ENCODE results near the gene CRB1.

The CRB1 gene

GRCh38 chr1:197351821-197352440, 83.9 kb downstream of the CRB1 start:
- no peak for DNase-seq

GRCh38 chr1:197355248-197355995, 87.4 kb downstream of the CRB1 start:
- DNase-seq: no peak

GRCh38 chr1:197356723-197357533, 88.9 kb downstream of the CRB1 start:
- DNase-seq: no peak

GRCh38 chr1:197358959-197359358, 90.9 kb downstream of the CRB1 start:
- no peak for DNase-seq

- DNase-seq: no peak
These were observed 92.0 kb downstream of the CRB1 start for GRCh38 chr1:197360068-197360467.

- no peak for DNase-seq
These were observed 94.8 kb downstream of the CRB1 start for GRCh38 chr1:197362871-197363270.

- no peak for DNase-seq
These were observed 95.8 kb downstream of the CRB1 start for GRCh38 chr1:197363855-197364254.

GRCh38 chr1:197366996-197367395, 98.9 kb downstream of the CRB1 start:
- DNase-seq: no peak

- DNase-seq: no peak
These were observed 99.6 kb downstream of the CRB1 start for GRCh38 chr1:197367627-197368026.

GRCh38 chr1:197374428-197374827, 106.4 kb downstream of the CRB1 start:
- no peak for DNase-seq

- DNase-seq: no peak
These were observed 116.4 kb downstream of the CRB1 start for GRCh38 chr1:197384471-197384870.

- DNase-seq: no peak
These were observed 120.7 kb downstream of the CRB1 start for GRCh38 chr1:197388801-197389200.

- no peak for DNase-seq
These were observed 122.8 kb downstream of the CRB1 start for GRCh38 chr1:197390856-197391255.

GRCh38 chr1:197391303-197392226, 123.5 kb downstream of the CRB1 start:
- DNase-seq: no peak

GRCh38 chr1:197392541-197392940, 124.5 kb downstream of the CRB1 start:
- DNase-seq: no peak

- no peak for DNase-seq
These were observed 125.1 kb downstream of the CRB1 start for GRCh38 chr1:197393105-197393504.

- DNase-seq: no peak
These were observed 125.7 kb downstream of the CRB1 start for GRCh38 chr1:197393772-197394171.

- no peak for DNase-seq
These were observed 127.0 kb downstream of the CRB1 start for GRCh38 chr1:197394831-197395608.

GRCh38 chr1:197397895-197398294, 129.8 kb downstream of the CRB1 start:
- no peak for DNase-seq

- no peak for DNase-seq
These were observed 131.9 kb downstream of the CRB1 start for GRCh38 chr1:197399755-197400521.

- no peak for DNase-seq
These were observed 132.5 kb downstream of the CRB1 start for GRCh38 chr1:197400522-197400902.

All from NCI-H1417 treated with DMSO at 0.1 percent for 48 hours (cell line).